ENCODE results near the gene GNG4.
"Not testable (repeated sequence)": the region's sequence is repeated elsewhere in the genome, so short reads cannot be mapped to it uniquely, and the experiment has no call there.

Gene GNG4

GRCh38 chr1:235579891-235580290, 69.7 kb downstream of the GNG4 start:
- no peak for DNase-seq

- no peak for DNase-seq
Measured at GRCh38 chr1:235575597-235575996, 74.0 kb downstream of the GNG4 start.

GRCh38 chr1:235573880-235574279, 75.7 kb downstream of the GNG4 start:
- DNase-seq = no peak

GRCh38 chr1:235572971-235573370, 76.6 kb downstream of the GNG4 start:
- DNase-seq = not testable (repeated sequence)

GRCh38 chr1:235571482-235571881, 78.1 kb downstream of the GNG4 start:
- no peak for DNase-seq

- no peak for DNase-seq
Measured at GRCh38 chr1:235567812-235568503, 81.6 kb downstream of the GNG4 start.

GRCh38 chr1:235566084-235566483, 83.5 kb downstream of the GNG4 start:
- no peak for DNase-seq

GRCh38 chr1:235563513-235564061, 86.0 kb downstream of the GNG4 start:
- no peak for DNase-seq

GRCh38 chr1:235562589-235562988, 87.0 kb downstream of the GNG4 start:
- no peak for DNase-seq

- DNase-seq = no peak
Measured at GRCh38 chr1:235558621-235559169, 90.9 kb downstream of the GNG4 start.

GRCh38 chr1:235557495-235557894, 92.1 kb downstream of the GNG4 start:
- no peak for DNase-seq

- DNase-seq = no peak
Measured at GRCh38 chr1:235556807-235557206, 92.8 kb downstream of the GNG4 start.

- no peak for DNase-seq
Measured at GRCh38 chr1:235553112-235553551, 96.5 kb downstream of the GNG4 start.

GRCh38 chr1:235552146-235552716, 97.4 kb downstream of the GNG4 start:
- no peak for DNase-seq

- no peak for DNase-seq
Measured at GRCh38 chr1:235549351-235550139, 100.0 kb downstream of the GNG4 start.

- DNase-seq = not testable (repeated sequence)
Measured at GRCh38 chr1:235546369-235547155, 103.0 kb downstream of the GNG4 start.

GRCh38 chr1:235545292-235545930, 104.2 kb downstream of the GNG4 start:
- no peak for DNase-seq

- not testable (repeated sequence) for DNase-seq
Measured at GRCh38 chr1:235542845-235543244, 106.7 kb downstream of the GNG4 start.

- no peak for DNase-seq
Measured at GRCh38 chr1:235533476-235534168, 116.0 kb downstream of the GNG4 start.

GRCh38 chr1:235532360-235532759, 117.2 kb downstream of the GNG4 start:
- no peak for DNase-seq

- DNase-seq = no peak
Measured at GRCh38 chr1:235527196-235527814, 122.3 kb downstream of the GNG4 start.
